ENCODE measurements around the gene MICAL3. TPM values are rescaled to one million over a fixed set of nuclear protein-coding genes. Genes with fewer than 3 reads are reported as not detected.

MICAL3 gene
- polyA plus RNA-seq, 3 donors, result 0.23 to 0.84 TPM; not detected in 1

- no peaks in the 10 kb centered on the region for H3K9me3 ChIP-seq (replicated peaks in 1 of 2; ENCODE audit: control insufficient read depth in 1 of 2, insufficient read depth in 1 of 2, low read length in 2 of 2)
- no peaks in the 10 kb centered on the region for H3K27me3 ChIP-seq (ENCODE audit: control insufficient read depth in 2 of 2, insufficient read depth in 2 of 2, low read length in 2 of 2)
- peaks cover 12 to 21% (median 13%) of the 10 kb centered on the region in 3 donors for H3K27me3 Mint-ChIP-seq (ENCODE audit: low read depth in 3 of 3)
- no peak overlapping the region for H3K4me3 ChIP-seq (replicated peaks in 1 of 3; ENCODE audit: low read depth in 2 of 3, low read length in 3 of 3)
- no peak for TF ChIP-seq CTCF (IDR thresholded peaks at IDR 0.05)
- WGBS (ENCODE audit: insufficient coverage), result 57% methylated on average over 7 of the region's 12 CpGs
- H3K36me3 ChIP-seq (replicated peaks in 1 of 2; ENCODE audit: control insufficient read depth in 1 of 2, insufficient read depth in 2 of 2, low read length in 2 of 2), result no peaks in the 10 kb centered on the region
- H4K20me1 ChIP-seq (ENCODE audit: insufficient read depth, low read length), result no peaks in the 10 kb centered on the region
- no peak overlapping the region for H3K27ac ChIP-seq (ENCODE audit: low read depth in 1 of 2, low read length in 2 of 2)
- no peak overlapping the region for H3K9ac ChIP-seq (ENCODE audit: insufficient read depth, low read length, poor library complexity, severe bottlenecking)
- no peak overlapping the region for H3K4me2 ChIP-seq (replicated peaks; ENCODE audit: extremely low read depth, low read length, poor library complexity, severe bottlenecking)
- no peaks in the 10 kb centered on the region for H3K36me3 Mint-ChIP-seq
- H3K4me1 Mint-ChIP-seq, result peaks cover 13% of the 10 kb centered on the region
- H3K9me3 Mint-ChIP-seq, result peaks cover 0 to 5% (median 0%) of the 10 kb centered on the region in 7 donors
- no peak for DNase-seq
- H3K27ac Mint-ChIP-seq, result no peak overlapping the region
- H3K4me1 ChIP-seq (ENCODE audit: control insufficient read depth in 1 of 2, insufficient read depth in 2 of 2, low read length in 2 of 2), result no peaks in the 10 kb centered on the region
- H3K4me3 Mint-ChIP-seq, result peak overlapping the region in 1 of 2 donors; percentile 59
- peak overlapping the region; percentile 6 for H2AFZ ChIP-seq (ENCODE audit: insufficient read depth, low read depth, low read length, poor library complexity, severe bottlenecking)
- no peaks in the 10 kb centered on the region for H3K79me2 ChIP-seq (ENCODE audit: insufficient read depth, low read length)
- intact Hi-C loops (cut with micrococcal nuclease), result no loop called here
Observed at GRCh38 chr22:18066181-18066859, 42.0 kb upstream of the MICAL3 start.

GRCh38 chr22:18065256-18065655 is 40.9 kb upstream of the MICAL3 start:
- Mint-ChIP-seq H3K27me3 (ENCODE audit: low read depth in 3 of 3) (peaks cover 12 to 23% (median 13%) of the 10 kb centered on the region in 3 donors), H3K4me1 (peaks cover 13% of the 10 kb centered on the region), H3K4me3 (no peak overlapping the region), H3K27ac (peak overlapping the region in 1 of 7 donors; percentile 15), H3K9me3 (peaks cover 0 to 5% (median 0%) of the 10 kb centered on the region in 7 donors), H3K36me3 (no peaks in the 10 kb centered on the region)
- H3K4me1 ChIP-seq (ENCODE audit: control insufficient read depth in 1 of 2, insufficient read depth in 2 of 2, low read length in 2 of 2), result no peaks in the 10 kb centered on the region
- H3K36me3 ChIP-seq (replicated peaks in 1 of 2; ENCODE audit: control insufficient read depth in 1 of 2, insufficient read depth in 2 of 2, low read length in 2 of 2), result no peaks in the 10 kb centered on the region
- TF ChIP-seq CTCF (IDR thresholded peaks at IDR 0.05), result no peak
- intact Hi-C loops (cut with micrococcal nuclease), result no loop called here
- no peaks in the 10 kb centered on the region for H3K9me3 ChIP-seq (replicated peaks in 1 of 2; ENCODE audit: control insufficient read depth in 1 of 2, insufficient read depth in 1 of 2, low read length in 2 of 2)
- no peak for DNase-seq
- H3K4me3 ChIP-seq (replicated peaks in 1 of 3; ENCODE audit: low read depth in 2 of 3, low read length in 3 of 3), result no peak overlapping the region
- H4K20me1 ChIP-seq (ENCODE audit: insufficient read depth, low read length), result no peaks in the 10 kb centered on the region
- WGBS (ENCODE audit: insufficient coverage), result 42% methylated on average over 5 of the region's 9 CpGs
- no peak overlapping the region for H3K9ac ChIP-seq (ENCODE audit: insufficient read depth, low read length, poor library complexity, severe bottlenecking)
- H3K27ac ChIP-seq (ENCODE audit: low read depth in 1 of 2, low read length in 2 of 2), result no peak overlapping the region
- no peak overlapping the region for H2AFZ ChIP-seq (ENCODE audit: insufficient read depth, low read depth, low read length, poor library complexity, severe bottlenecking)
- H3K27me3 ChIP-seq (ENCODE audit: control insufficient read depth in 2 of 2, insufficient read depth in 2 of 2, low read length in 2 of 2), result no peaks in the 10 kb centered on the region
- H3K4me2 ChIP-seq (replicated peaks; ENCODE audit: extremely low read depth, low read length, poor library complexity, severe bottlenecking), result no peak overlapping the region
- H3K79me2 ChIP-seq (ENCODE audit: insufficient read depth, low read length), result no peaks in the 10 kb centered on the region

Measured in CD14-positive monocyte (primary cell).